Left renal cortex interstitium (tissue), 4 donors: ENCODE measurements around the gene RIMBP2. TPM values are rescaled to one million over a fixed set of nuclear protein-coding genes. Genes with fewer than 3 reads are reported as not detected.
"Not testable (repeated sequence)": the region's sequence is repeated elsewhere in the genome, so short reads cannot be mapped to it uniquely, and the experiment has no call there.

ENCODE experiments used
- DNase-seq, 4 donors: peaks; one replicate each; pipeline ENCODE4 v3.0.0-alpha.2; 2013; ENCODE audit warnings: low read depth in 4 of 4, low spot score in 2 of 4, missing footprints in 1 of 4
- polyA plus RNA-seq, 4 donors: library from polyadenylated mRNA; unstranded; fragments of 120-200 nt; gene quantifications; one replicate each; pipeline ENCODE4 v1.2.1, GENCODE V29; 2013; ENCODE audit not compliant: insufficient read length in 4 of 4

The RIMBP2 gene
- polyA plus RNA-seq = 10 to 100 TPM; 12.7 to 24.3 (median 16.3) TPM

- DNase-seq = peak in 3 of 4 donors; percentile 55 to 75 (median 74)
These were observed at the start of gene RIMBP2 for GRCh38 chr12:130715998-130716968. Gene RIMBP2 (minus strand): TSS chr12:130716299. CDS start chr12:130479013, 237,286 bp downstream.

DNA sequence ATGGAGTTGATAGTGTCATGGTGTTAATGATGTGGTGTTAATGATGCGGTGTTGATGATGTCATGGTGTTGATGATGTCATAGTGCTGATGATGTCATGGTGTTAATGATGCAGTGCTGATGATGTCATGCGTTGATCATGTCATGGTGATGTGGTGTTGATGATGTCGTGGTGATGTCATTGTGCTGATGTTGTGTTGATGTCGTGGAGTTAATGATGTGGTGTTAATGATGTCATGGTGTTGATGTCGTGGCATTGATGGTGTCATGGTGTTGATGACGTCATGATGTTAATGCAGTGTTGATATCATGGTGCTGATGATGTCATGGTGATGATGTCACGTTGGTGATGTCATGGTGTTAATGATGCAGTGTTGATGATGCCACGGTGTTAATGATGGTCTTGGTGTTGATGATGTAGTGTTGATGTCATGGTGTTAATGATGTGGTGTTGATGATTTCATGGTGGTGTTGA, 49.1 kb upstream of the RIMBP2 start:
- no peak for DNase-seq

DNA sequence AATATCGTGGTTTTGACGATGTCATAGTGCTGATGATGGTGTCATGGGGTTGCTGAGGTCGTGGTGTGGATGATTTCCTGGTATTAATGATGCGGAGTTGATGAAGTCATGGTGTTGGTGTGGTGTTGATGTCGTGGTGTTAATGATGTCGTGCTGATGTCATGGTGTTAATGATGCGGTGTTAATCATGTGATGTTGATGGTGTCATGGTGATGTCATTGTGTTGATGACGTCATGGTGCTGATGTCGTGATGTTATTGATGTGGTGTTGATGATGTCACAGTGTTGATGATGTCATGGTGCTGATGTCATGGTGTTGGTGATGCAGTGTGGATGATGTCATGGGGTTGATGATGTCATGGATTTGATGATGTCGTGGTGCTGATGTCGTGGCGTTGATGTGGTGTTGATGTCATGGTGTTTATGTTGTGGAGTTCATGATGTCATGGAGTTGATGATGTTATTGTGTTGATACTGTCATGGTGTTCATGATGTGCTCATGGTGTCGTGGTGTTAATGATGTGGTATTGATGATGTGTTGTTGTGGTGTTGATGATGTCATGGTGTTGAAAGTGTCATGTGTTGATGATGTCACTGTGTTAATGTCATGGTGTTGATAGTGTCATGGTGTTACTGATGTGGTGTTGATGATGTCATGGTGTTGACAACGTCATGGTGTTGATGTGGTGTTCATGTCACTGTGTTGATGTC, 48.5 kb upstream of the RIMBP2 start:
- peak in 1 of 4 donors; percentile 2 for DNase-seq

- peak in 1 of 4 donors; percentile 2 for DNase-seq
These were observed 48.0 kb upstream of the RIMBP2 start for GRCh38 chr12:130764073-130764472.

DNA sequence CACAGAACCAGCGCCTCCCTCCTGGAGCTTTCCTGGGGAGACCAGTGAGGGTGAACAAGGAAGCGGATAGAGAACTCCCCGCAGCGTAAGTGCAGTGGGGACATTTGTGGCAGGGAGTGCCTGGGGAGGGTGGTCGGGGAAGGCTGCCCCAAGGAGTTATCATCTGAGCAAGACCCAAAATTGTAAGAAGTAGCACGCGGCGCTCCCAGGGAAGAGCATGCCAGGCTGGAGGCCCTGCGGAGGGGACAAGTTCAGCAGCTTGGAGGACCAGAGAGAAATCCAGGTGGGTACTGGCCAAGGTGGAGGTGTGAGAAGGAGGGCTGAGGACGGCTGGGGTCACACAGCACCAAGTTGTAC, 46.2 kb upstream of the RIMBP2 start:
- no peak for DNase-seq

- DNase-seq = peak in 1 of 4 donors; percentile 37
These were observed 45.6 kb upstream of the RIMBP2 start for GRCh38 chr12:130761537-130762318.

DNA sequence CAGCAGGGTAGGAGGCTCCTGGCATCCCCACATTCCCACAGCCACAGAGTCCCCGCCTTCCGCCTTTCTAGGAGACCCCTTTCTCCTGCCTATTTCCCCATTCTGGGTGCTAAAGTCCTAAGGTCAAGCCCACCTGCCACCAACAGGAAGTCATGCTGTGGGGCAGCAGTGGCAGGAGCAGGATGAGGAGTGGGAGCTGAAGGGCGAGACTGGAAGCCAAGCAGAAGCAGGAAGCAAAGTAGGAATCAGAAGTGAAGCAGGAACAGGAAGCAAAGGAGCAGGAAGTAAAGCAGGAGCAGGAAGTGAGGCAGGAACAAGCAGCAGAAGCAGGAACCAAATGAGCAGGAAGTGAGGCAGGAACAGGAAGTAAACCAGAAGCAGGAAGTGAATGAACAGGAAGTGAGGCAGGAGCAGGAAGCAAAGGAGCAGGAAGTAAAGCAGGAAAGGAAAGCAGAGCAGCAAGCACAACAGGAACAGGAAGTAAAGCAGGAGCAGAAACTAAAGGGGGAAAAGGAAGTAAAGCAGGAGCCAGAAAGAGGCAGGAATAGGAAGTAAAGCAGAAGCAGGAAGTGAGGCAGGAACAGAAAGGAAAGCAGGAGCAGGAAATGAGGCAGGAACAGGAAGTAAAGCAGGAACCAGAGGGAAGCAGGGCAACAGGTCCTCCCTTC, 38.3 kb upstream of the RIMBP2 start:
- DNase-seq = no peak

DNA sequence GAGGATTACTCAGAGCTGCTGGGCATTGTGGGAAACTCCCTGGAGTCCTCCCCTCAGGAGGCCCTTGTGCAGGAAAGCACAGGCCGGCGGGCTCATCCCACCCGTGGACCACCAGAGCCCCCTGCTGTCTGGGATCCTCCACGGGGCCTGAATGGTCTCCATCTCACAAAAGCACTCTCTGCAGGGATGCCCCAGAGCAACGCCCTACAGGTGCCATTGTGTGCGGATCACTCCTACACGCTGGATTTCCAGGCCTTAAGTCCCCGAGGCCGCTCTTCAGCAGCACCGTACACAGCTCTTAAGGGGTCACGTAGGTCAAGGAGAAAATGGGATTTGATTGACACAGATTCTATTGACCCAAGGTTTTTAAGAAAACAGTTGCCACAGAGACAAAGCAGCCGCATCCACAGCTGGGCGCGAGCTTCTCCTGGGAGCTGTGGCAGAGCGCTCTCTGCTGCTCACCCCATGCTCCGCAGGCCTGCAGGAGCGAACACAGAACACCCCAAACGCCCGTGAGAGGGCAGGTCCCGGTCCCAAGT, 36.7 kb upstream of the RIMBP2 start:
- no peak for DNase-seq

DNA sequence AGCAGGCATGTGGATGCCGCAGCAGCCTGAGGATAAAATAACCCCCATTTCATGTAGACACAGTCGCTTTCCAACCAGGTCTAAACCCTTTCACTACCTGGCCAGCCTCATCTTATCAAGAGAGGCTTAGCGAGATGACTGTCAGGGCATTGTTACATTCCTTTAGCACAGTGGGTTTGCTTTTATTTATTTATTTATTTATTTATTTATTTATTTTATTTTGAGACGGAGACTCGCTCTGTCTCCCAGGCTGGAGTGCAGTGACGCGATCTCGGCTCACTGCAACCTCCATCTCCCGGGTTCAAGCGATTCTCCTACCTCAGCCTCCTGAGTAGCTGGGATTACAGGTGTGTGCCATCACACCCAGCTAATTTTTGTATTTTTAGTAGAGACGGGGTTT, 35.9 kb upstream of the RIMBP2 start:
- not testable (repeated sequence) for DNase-seq

GRCh38 chr12:130748786-130749185, 32.7 kb upstream of the RIMBP2 start:
- DNase-seq = no peak

DNA sequence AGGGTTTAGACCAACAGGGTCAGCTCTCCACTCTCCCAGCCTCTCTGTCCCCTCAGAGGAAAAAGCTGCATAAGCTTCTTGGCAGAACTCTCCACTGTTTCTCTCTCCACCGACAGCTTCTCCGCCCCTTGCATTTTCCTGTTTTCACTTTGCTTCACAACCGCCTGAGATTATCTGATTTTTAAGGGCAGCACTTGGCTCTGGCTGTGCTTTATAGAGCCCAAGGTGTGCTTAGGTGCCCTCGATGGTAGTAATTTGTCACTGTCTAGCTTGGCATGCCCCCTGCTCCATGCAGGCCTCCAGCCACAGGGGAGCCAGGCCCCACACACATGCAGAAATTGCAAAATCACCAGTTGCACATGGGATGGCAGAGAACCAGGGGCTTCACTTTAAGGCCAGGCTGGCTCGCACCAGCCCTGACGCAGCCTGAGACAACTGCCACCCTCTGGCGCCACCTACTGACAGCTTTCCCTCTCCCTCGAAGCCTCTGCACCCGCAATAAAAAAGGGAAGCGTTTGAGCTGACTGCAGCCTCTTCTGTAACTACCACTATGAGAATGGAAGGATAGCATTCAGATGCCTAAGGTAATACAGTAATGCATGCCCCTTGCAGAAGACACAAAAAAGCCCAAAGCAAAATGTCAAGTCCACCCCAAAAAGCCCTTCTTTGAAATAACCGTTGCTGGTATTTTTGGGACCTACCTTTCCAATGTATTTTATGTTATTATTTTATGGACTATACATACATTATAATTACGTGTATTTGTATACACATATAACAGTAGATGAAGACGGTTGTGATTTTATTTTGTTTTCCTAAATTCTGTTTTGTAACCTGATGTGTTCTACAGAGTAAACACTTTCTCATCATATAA, 32.0 kb upstream of the RIMBP2 start:
- DNase-seq = peak in 3 of 4 donors; percentile 44 to 70 (median 58)

DNA sequence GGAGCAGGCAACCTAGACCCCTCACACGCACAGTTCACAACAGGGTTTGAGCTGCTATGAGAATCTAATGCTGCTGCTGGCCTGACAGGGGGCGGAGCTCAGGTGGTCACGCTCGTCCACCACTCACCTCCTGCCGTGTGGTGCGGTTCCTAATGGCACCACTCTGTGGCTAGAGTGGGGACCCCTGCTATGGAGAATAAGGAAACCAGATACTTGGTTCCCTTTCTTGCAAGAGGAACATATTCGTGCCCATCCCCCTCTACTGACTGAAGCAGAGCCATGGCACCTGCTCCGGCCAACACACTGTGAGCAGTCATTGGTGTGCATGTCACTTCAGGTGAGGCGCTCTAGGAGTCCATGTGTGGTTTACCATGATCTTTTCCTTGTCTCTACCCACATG, 30.4 kb upstream of the RIMBP2 start:
- no peak for DNase-seq

DNA sequence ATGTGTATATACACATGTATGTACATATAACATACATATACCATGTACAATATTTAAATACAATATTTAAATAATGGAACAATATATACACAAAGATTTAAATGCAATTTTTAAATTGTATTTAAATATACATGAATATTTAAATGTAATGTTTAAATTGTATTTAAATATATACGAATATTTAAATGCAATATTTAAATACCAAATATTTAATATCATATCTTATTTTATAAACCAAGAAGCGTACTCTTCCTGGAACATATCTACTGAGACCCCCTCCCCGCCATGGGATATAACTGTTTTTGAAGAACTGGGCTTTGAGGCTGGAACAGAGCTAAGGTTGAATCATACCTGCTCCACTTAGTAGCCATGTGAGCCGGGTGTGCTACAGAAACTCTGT, 29.8 kb upstream of the RIMBP2 start:
- no peak for DNase-seq

- DNase-seq = no peak
These were observed 28.2 kb upstream of the RIMBP2 start for GRCh38 chr12:130744274-130744673.

- DNase-seq = no peak
These were observed 27.5 kb upstream of the RIMBP2 start for GRCh38 chr12:130743606-130744005.

DNA sequence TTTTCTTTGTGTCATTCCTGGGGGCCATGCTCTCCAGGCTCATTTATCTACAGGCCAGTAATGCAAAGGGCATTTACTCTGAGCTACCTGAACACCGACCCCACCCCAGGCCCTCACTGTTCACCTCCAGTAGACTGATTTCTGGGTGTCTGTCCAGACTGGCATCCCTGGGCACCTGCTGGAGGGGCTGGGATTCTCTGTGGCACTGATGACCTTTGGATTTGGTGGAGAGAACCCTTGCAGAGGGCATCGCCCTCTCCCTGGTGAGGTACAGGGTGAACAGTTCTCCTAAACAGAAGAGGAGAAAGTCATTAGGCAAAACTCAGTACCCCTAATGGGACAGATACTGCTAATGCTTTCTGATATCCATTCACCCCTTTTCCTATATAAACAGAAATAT, 27.1 kb upstream of the RIMBP2 start:
- no peak for DNase-seq

DNA sequence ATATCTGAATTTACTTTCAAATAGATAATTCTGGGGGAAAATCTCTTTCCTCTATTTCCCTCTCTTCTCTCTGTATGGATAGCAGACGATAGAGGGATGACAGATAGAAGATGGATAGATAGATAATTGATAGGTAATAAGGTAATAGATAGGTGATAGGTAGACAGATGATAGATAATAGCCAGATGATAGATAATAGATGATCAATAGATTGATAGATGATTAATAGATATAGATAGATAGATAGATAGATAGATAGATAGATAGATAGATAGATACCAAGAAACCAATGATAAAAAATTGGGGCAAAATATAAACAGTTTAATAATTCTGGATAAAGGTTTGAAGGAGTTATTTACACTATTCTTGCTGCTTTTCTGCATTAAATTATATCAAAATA, 26.6 kb upstream of the RIMBP2 start:
- no peak for DNase-seq

- no peak for DNase-seq
These were observed 26.0 kb upstream of the RIMBP2 start for GRCh38 chr12:130742112-130742511.

GRCh38 chr12:130739571-130739970, 23.5 kb upstream of the RIMBP2 start:
- no peak for DNase-seq
